T-helper 22 cell (primary cell): Measurements from ENCODE around the gene PRELP.

Experiments
- DNase-seq: peaks from one replicate; pipeline ENCODE4 v3.0.0-alpha.2; 2020; ENCODE audit warnings: low read depth

Gene PRELP

DNA sequence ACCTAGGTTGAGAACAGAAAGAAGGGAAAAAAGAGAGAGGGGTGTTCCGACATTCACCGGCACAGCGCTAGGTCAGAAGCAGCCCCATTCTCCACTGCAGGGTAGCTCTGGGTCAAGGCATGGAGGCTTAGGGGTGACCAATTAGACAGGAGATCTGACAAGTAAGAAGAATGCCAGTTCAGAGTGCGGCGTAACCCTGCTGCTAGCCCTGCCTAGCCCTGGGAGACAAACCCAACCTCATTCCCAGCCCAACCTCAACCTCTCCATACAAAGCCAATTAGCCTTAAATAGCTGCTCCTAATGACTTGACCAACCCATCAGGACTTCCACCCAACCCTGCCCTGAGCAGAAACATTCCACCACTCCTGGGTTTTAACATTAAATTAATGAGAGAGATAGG, 3.4 kb downstream of the PRELP start:
- DNase-seq: no peak

DNA sequence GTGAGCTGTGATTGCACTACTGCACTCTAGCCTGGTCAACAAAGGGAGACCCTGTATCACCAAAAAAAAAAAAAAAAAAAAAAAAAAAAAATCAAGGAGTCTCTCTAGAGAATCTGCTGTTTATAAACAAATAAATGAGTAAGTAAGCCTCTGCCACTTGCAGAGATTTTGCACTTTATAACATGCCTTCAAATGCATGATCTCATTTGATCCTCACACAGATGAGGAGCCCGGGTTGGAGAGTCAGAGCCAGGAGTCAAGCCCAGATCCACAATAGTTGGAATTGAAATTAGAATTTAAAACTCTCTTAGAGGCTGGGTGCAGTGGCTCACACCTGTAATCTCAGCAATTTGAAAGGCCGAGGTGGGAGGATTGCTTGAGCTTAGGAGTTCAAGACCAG, 4.0 kb downstream of the PRELP start:
- no peak for DNase-seq

DNA sequence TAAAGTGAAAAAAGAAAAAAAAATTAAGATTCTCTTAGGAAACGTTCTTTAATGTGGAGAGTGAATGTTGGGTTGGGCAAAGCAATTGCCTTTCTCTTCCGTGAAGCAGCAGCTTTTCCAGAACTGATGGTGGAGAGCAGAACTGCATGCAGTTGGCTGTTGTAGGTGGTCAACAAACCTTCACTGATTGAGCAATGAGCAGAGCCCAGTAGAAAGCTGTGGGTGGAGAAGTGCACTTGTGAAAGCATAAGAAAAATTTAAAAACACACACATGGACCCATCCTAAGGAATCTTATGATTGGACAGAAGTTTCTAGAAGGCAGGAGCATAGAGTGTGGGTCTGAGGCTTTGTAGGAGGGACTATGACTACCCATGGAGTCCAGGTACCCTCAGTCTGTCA, 4.5 kb downstream of the PRELP start:
- no peak for DNase-seq

DNA sequence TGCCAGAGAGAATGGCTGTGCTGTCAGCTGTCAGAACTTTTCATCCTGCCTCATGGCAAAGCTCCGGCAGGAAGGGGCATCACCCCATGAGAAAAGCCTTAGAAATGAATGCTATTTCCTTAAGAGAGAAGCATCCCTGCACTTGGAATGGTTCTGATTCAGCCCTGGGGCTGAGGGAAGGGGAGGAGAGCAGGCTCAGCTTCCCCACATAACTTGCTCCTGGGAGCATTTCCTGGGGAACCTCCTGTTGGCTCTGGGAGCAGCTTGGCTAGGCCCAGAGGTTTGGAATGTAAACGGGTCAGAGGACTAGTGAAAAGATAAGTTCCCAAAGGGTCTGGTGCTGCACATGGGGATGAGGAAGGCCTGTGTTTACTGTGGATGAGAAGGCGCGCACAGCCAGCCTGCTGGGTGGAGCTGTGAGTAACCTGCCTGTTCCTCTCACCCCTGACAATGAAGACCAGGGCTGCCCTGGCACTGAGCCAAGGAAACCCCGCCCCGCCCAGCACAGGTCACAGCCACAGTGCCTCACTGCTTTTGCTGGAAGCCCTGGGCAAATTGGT, 5.0 kb downstream of the PRELP start:
- peak; percentile 7 for DNase-seq

DNA sequence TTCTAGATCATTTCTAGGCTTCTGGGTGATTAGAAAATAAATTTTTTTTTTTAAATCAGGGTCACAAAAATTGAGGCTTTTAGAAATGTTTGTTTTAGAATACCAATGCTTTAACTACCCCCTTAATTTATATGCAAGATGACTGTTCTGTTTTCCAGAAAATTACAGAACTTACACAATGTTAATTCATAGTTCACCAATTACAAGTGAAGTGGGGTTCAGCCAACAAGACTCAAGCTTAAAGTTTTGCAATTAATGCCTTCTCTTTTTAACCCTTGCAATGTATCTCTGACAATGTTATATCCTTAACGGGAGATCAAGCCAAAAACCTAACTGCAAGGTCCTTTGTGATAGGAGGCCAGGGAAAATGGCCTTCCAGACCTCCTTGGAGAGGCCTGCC, 5.6 kb downstream of the PRELP start:
- DNase-seq: no peak

DNA sequence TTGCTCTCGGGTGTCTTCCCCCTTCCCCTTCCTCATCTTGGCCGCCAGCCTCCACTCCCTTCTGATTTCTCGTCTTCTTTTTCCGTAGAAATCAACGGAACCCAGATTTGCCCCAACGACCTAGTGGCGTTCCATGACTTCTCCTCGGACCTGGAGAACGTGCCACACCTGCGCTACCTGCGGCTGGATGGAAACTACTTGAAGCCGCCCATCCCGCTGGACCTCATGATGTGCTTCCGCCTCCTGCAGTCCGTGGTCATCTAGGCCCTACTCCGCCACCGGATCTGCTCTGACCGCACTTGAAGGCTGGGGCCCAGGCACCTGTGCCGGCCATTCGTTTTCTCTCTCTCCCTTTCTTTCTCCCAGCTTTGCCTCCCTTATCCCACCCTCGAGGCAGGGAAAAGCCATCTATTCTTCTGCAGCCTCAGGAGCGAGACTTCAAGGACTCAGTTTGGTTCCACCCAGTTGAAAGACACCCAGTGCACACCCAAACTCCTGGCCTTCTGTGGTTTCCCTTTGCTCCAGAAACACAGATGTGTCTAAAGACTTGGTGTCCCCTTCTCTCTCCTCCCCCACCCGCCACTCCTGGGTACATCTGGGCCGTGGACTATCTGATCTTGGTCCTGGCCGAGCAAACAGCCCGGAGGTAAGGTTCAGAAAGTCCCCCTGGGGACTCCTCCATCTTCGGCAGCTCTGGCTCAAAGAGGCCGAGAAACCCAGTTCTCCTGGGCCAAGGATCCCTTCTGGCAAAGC, 11.2 kb downstream of the PRELP start:
- DNase-seq: no peak

DNA sequence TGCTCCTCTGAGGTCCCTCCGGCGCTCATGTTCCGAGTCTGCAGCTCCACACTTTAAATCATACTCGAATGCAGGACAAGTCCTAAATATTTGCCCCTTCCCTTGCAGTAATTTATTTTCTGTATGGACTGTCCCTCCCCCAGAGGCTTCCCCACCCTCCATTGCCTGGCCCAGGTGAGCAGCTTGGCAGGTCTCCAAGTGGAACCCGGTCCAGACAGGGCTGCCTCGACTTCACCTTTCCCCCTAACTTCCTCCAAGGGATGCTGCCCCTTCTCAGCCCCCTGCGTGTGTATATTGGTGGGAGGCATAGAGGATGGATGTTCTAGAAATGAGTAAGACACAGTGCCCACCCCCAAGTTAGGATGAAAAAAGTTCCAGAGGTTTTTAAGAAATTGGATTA, 12.9 kb downstream of the PRELP start:
- DNase-seq: no peak

DNA sequence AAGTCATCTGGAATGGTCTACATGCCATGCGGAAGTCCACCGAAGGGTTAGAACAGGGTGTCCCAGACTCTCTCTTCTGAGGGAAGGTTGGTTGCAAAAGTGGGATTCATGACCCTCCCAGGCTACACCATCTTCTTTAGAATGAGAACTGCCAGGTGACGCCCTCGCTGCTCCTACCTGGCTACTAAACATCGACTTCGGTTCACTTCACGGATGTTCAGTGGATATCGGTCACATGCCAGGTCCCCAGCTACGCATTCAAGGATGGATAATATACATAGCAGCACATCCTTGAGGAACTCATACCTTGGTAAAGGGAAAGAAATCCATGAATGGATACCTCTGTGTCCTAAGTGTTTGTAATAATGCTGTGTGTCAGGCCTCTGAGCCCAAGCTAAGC, 15.0 kb downstream of the PRELP start:
- no peak for DNase-seq

DNA sequence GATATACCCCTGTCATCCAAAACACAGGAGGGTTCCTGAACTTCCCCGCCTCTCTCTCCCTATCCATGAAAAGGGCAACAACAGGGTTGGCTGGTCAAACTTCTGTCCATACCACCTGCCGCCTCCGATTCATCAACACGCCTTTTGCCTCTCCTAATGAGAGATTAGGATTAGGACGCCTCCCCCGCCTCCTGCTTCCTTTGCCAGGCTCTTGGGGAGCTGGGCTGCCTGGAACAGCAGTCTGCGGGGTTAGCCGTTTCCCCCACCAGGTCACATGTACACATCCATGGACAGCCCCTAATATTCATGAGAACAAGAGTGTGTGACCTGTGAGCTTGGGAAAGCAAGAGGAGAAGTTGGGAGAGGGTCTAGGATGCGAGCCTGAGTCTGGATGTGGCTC, 16.1 kb downstream of the PRELP start:
- no peak for DNase-seq

DNA sequence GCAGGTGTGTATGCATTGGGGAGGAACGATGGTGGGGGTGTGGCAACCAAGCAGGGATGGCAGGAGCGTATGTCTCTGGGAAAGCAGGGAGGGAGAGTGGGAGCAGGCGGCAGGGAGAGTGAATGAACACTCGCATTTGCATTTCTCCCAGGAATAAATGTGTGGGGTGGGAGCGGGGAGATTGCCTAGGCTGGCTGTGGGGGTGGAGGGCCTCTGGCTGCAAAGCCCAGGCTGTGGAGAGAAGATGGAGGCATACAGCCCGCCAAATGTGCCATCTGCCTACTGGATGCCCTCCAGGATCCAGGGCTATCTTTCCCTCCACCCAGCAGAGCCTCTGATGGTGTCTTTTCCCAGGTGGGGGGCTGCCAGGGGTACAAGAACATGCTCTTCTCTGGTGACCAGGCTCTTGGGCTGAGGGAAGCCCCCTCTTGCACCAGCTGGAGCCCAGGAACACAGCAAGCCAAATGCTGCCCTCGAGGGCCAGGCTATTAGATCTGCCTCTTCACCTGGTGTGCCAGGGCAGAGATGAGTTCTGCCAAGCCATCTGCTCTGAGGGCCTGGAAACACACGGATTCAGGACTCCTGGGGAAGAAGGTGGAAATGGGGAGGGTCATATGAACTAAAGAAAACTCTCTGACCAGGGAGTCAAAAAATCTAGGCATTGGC, 16.6 kb downstream of the PRELP start:
- no peak for DNase-seq

DNA sequence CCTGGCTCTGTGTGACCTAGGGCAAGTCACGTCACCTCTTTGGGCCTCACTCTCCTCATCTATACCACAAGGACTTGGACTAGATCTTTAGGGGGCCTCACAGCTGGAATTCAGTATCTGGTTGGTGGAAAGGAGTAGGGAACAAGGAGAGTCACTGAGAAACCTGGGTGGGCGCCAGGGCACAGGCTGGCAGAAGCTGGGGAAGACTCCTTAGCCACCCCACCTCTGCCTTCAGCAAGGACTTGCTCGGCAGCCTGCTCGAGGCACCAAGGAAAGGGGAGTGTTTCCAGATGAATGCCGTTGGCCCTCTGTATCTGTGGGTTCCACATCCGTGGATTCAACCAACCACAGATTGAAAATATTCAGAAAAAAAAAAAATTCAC, 17.1 kb downstream of the PRELP start:
- DNase-seq: no peak

DNA sequence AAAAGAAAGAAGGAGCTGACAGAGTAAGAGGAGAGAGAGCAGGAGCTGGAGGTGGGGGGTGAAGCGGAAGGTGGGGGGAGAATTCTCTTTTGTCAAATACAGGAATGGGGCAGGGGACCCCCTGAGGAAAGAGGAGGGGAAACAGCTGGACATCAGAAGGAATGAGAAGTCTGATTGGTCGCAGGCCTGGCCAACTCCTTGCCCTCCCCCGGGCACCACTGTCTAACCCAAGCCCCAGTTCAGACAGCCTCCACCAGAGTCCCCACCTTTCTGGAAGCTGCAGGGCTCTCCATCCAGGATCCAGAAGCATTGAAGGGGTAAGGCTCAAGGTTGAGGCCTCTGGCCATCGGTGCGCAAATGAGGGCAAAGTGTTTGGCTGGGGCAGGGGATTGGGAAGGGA, 18.3 kb downstream of the PRELP start, which contains the start of gene OPTC:
Gene OPTC, plus strand, starts transcription at position 253 of the 400 bp plus-strand sequence. CDS start 1,853 bp downstream, outside the sequence.
- no peak for DNase-seq

DNA sequence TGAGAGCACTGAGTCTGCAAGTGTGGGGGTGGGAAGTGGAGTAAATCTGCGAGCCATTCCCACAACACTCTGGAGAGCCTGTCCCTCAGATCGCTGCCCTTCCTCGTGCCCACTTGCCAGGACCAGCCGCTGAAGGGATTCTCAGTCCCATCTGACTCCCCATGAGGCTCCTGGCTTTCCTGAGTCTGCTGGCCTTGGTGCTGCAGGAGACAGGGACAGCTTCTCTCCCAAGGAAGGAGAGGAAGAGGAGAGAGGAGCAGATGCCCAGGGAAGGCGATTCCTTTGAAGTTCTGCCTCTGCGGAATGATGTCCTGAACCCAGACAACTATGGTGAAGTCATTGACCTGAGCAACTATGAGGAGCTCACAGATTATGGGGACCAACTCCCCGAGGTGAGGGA, 20.2 kb downstream of the PRELP start:
- no peak for DNase-seq

DNA sequence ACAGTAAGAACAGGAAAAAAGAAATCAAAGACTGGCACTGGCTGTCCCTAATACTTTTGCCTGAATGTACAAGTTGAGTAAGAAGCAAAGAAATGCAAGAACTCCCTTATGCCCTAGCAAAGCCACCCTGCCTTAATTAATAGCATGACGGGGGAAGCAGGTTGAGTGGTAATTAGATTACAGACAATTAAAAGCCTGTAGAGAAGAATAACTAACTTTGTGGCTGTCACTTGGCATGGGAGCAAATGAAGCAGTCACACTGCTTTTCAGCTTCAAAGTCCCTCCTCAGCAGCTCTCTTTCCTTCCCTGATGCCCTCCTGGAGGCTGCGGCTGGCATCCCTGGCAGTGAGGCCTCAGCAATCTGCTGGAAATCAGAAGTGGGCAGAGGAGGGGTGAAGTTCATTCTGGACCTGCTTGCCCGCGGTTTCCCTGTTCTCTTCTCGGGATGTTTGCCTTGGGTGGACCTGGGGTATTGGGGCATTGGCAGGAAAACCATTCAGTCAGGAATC, 21.7 kb downstream of the PRELP start:
- no peak for DNase-seq

DNA sequence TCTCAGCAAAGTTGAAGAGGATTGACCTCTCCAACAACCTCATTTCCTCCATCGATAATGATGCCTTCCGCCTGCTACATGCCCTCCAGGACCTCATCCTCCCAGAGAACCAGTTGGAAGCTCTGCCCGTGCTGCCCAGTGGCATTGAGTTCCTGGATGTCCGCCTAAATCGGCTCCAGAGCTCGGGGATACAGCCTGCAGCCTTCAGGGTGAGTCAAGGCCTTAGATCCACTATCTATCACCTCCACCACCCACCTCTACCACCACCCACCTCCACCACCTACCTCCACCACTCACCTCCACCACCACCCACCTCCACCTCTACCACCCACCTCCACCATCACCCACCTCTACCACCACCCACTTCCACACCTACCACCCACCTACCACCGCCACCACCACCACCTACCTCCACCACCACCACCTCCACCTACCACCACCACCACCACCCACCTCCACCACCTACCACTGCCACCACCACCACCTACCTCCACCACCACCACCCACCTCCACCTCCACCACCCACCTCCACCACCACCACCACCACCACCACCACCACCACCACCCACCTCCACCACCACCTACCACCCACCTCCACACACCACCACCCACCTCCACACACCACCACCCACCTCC, 24.2 kb downstream of the PRELP start:
- DNase-seq: no peak

DNA sequence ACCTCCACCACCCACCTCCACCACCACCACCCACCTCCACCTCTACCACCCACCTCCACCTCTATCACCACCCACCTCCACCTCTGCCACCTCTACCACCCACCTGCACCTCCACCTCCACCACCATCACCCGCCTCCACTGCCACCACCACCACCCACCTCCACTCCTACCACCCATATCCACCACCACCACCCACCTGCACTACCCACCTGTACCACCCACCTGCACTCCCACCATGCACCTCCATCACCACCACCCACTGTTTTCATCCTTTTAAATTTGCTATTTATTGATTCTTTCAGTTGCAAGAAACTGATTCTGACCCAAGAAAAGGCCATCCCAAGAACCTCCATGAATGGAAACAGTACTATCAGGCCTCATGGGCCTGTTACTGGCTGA, 24.7 kb downstream of the PRELP start:
- no peak for DNase-seq

DNA sequence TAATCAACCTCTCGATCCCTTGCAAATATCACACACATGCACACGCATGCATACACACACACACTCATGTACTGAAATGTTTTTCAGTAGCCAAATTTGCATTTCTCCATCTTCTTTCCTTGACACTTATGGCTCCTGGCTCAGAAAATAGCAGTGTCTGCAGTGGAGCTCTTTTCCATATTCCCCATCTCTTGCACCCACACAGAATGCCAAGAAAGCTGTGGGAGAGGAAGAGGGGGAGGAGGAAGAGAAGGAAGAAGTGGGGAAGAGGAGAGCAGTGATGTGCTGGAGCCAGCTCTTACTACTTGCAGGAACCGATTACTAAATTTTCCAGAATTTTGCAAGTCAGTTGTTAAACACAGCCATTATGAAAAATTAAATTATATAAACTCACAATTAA, 28.2 kb downstream of the PRELP start:
- DNase-seq: no peak

DNA sequence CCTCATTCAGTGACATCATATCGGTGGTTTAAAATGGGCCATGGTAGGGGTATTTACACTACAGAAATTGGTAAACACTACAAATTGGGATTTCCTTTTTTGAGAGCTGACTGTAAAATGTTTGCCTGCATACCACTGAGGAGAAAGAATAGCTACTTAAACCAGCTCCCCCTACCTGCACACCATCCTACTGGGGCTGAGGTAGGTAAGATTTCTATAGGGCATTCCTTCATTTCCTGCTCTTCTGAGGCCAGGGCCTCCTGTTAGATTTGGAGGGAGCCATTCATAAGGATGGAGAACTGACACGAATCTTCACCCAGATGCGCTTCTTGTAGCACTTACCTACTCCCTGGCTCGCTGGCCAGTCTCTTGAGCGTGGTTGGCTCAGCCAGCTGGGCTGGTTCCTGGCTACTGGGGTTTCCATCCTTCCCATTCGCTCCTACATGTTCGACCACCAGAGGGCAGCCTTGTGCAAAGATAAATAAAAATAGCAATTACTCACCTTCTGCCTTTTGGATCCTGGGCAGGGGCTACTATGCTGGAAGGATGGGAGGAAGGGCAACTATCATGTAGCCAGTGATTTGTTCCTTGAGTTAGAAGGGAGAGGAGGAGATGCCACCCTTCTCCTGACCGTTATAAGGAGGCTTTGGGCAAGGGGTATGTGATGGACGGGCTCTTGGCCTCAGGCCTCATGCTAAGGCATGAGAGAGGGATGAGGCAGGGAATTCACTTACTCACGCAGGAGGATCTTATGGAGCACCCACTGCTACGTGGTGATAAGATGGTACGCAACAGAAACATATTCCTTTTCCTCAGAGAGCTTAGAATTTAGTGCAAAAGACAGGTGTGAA, 29.0 kb downstream of the PRELP start:
- DNase-seq: peak; percentile 29

DNA sequence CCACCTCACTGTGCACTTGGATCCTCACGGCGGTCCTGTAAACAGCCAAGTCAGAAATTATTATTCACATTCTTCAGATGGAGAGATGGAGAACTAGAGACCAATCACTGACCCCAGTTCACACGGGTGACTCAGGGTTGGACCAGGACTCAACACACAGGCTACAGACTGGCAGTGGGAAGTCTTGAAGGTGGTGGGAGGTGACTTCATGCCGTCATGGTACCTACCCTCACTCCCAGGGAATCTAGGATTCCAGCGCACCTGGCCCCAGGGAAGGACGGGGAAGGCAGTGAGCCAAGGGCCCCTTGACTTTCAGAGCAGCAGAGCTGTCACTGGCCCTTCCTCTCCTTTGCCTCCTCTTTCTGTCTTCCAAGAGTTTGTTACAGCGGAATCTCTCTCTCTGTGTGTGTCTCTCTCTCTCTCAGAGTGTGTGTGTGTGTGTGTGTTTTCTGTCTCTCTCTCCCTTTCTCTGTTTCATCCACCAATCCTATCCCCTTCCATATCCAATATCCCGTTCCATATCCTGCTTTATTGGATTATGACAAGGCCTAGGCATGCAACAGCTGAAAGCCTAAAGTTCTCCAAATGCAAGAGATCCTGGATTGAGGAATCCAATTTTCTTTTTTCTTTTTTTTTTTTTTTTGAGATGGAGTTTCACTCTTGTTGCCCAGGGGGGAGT, 30.1 kb downstream of the PRELP start:
- DNase-seq: no peak

DNA sequence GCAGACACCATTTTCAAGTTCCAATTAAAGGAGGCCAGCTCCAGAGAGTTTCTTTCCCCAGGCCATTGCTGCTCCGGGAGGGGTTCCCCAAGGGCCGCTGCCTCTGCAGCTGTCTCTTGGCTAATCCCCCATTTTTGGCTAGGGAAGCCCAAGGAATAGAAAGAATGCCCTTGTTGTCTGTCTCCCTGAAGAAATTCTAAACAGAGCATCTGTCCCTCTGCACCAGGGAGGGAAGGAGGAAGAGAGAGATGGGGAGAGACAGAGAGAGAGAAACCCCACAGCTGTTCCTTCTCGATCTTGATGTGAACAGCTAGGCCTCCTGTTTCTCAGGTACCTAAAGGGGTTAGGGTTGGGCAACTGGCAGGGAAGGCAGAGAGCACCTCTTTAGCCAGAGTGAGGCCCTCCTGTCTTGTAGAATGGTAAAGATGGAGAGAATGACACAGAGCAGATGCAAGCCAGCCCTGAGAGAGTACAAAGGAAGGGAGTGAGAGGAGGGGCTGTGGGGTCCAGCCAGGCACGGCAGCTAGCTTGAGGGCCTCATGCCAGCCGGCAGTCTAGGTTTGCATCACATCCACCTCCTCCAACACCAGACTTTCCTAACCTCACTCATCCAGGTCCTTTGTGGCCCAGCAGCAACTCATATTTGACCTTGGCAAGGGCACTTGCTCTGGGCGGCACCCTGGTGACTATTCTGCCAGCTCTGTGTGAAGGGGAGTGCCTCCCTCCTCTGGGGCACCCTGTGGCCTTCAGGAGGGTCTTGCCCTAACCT, 31.4 kb downstream of the PRELP start:
- DNase-seq: no peak

DNA sequence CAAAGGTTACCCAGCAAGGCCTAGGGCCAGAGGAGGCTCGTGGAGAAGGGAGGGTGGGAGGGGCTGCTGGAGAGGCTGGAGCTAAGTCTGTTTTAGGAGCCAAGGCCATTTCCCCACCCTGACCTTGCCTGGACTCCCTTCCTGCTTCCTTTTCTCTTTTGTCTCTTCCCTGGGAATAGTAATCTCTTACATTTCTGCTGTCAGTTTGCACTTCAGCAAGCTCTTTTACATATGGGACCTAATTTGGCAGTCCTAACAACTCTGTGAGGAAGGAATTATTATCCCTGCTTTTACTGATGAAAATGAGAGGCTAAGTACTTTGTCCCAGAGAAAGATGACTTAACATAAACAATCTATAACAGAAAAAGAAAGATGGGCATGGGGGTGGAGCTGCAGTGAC, 32.2 kb downstream of the PRELP start:
- no peak for DNase-seq
